ENCODE measurements around the gene PRKCQ.

PRKCQ gene

GRCh38 chr10:6463366-6463765, 116.7 kb downstream of the PRKCQ start:
- no peak overlapping the region for H3K4me3 ChIP-seq (ENCODE audit: low read depth, low read length)
- in situ Hi-C loops (cut with HindIII; ENCODE audit: low sequenced_read_pairs): no loop called here
- no peak for DNase-seq (ENCODE audit: low read depth, low spot score)
- TF ChIP-seq CTCF (IDR thresholded peaks at IDR 0.05; ENCODE audit: low read depth, low read length): no peak

- in situ Hi-C loops (cut with HindIII; ENCODE audit: low sequenced_read_pairs): no loop called here
- no peak overlapping the region for H3K4me3 ChIP-seq (ENCODE audit: low read depth, low read length)
Measured at GRCh38 chr10:6461961-6462360, 118.1 kb downstream of the PRKCQ start.

GRCh38 chr10:6460861-6461409, 119.1 kb downstream of the PRKCQ start:
- in situ Hi-C loops (cut with HindIII; ENCODE audit: low sequenced_read_pairs): no loop called here
- no peak overlapping the region for H3K4me3 ChIP-seq (ENCODE audit: low read depth, low read length)
- no peak for DNase-seq (ENCODE audit: low read depth, low spot score)
- TF ChIP-seq CTCF (IDR thresholded peaks at IDR 0.05; ENCODE audit: low read depth, low read length): no peak

More at GRCh38 chr10:6461961-6462360, 118.1 kb downstream of the PRKCQ start:
- TF ChIP-seq CTCF (IDR thresholded peaks at IDR 0.05; ENCODE audit: low read depth, low read length): no peak
- no peak for DNase-seq (ENCODE audit: low read depth, low spot score)

GRCh38 chr10:6458814-6459213, 121.3 kb downstream of the PRKCQ start:
- no peak overlapping the region for H3K4me3 ChIP-seq (ENCODE audit: low read depth, low read length)
- in situ Hi-C loops (cut with HindIII; ENCODE audit: low sequenced_read_pairs): no loop called here
- DNase-seq (ENCODE audit: low read depth, low spot score): no peak
- no peak for TF ChIP-seq CTCF (IDR thresholded peaks at IDR 0.05; ENCODE audit: low read depth, low read length)

- TF ChIP-seq CTCF (IDR thresholded peaks at IDR 0.05; ENCODE audit: low read depth, low read length): no peak
- DNase-seq (ENCODE audit: low read depth, low spot score): no peak
- in situ Hi-C loops (cut with HindIII; ENCODE audit: low sequenced_read_pairs): no loop called here
- no peak overlapping the region for H3K4me3 ChIP-seq (ENCODE audit: low read depth, low read length)
Measured at GRCh38 chr10:6457376-6457775, 122.7 kb downstream of the PRKCQ start.

- no peak for TF ChIP-seq CTCF (IDR thresholded peaks at IDR 0.05; ENCODE audit: low read depth, low read length)
- no peak for DNase-seq (ENCODE audit: low read depth, low spot score)
- H3K4me3 ChIP-seq (ENCODE audit: low read depth, low read length): no peak overlapping the region
- in situ Hi-C loops (cut with HindIII; ENCODE audit: low sequenced_read_pairs): no loop called here
Measured at GRCh38 chr10:6456067-6456466, 124.0 kb downstream of the PRKCQ start.

GRCh38 chr10:6455592-6455991, 124.5 kb downstream of the PRKCQ start:
- DNase-seq (ENCODE audit: low read depth, low spot score): no peak
- no peak overlapping the region for H3K4me3 ChIP-seq (ENCODE audit: low read depth, low read length)
- no peak for TF ChIP-seq CTCF (IDR thresholded peaks at IDR 0.05; ENCODE audit: low read depth, low read length)
- in situ Hi-C loops (cut with HindIII; ENCODE audit: low sequenced_read_pairs): no loop called here
